Measurements from ENCODE around the gene ADARB1. TPM values are rescaled to one million over a fixed set of nuclear protein-coding genes. Genes with fewer than 3 reads are reported as not detected.

ADARB1 gene
- total and polyA plus RNA-seq, 2 experiments from 2014 or later = 4.8 to 14.8 TPM

DNA sequence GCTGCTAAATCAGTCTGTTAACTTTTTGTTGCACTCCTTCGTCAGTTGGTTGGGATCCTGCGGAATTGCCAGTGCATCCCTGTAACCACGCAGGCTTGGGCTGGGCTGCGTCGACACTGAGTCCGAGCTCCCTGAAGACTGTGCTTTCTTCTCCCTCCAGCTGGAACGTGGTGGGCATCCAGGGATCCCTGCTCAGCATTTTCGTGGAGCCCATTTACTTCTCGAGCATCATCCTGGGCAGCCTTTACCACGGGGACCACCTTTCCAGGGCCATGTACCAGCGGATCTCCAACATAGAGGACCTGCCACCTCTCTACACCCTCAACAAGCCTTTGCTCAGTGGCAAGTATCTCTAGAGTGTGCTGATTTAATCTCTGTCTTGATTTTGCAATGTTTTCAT is 130.0 kb downstream of the ADARB1 start:
- Mint-ChIP-seq H3K4me1 (peaks cover 7% of the 10 kb centered on the region; the same call in 2 of the 3 replicates), H3K4me3 (no peak overlapping the region), H3K27me3 (ENCODE audit: insufficient read depth, low read depth, poor library complexity) (peaks cover 4% of the 10 kb centered on the region), H3K36me3 (ENCODE audit: low read depth) (no peaks in the 10 kb centered on the region), H3K9me3 (no peaks in the 10 kb centered on the region), H3K27ac (no peak overlapping the region)
- Histone ChIP-seq H3K27ac (ENCODE audit: low read depth) (no peak overlapping the region), H2AFZ (no peak overlapping the region), H3K4me3 (no peak overlapping the region), H4K20me1 (replicated peaks; ENCODE audit: insufficient read depth) (no peaks in the 10 kb centered on the region), H3F3A (replicated peaks; ENCODE audit: low read depth) (no peaks in the 10 kb centered on the region), H3K9me2 (ENCODE audit: insufficient read depth) (no peaks in the 10 kb centered on the region), H3K4me2 (no peak overlapping the region), H3K36me3 (ENCODE audit: insufficient read depth) (no peaks in the 10 kb centered on the region), H3K4me1 (ENCODE audit: insufficient read depth) (no peaks in the 10 kb centered on the region), H3K27me3 (ENCODE audit: insufficient read depth) (no peaks in the 10 kb centered on the region), H3K79me2 (replicated peaks; ENCODE audit: insufficient read depth) (no peaks in the 10 kb centered on the region)
- ATAC-seq (no peak), DNase-seq (ENCODE audit: low spot score) (no peak)
- TF ChIP-seq POLR2AphosphoS5 (IDR thresholded peaks at IDR 0.05; ENCODE audit: low read depth) = no peak
- no peak for TF ChIP-seq NANOG (IDR thresholded peaks at IDR 0.05; ENCODE audit: borderline replicate concordance)
- no peak for TF ChIP-seq ZNF114 (CRISPR knock-in tag; IDR thresholded peaks at IDR 0.05)
- no peak for TF ChIP-seq EZH2phosphoT487 (IDR thresholded peaks at IDR 0.05; ENCODE audit: unreplicated experiment)
- no peak for TF ChIP-seq ZNF331 (CRISPR knock-in tag; IDR thresholded peaks at IDR 0.05; ENCODE audit: low read depth)
- no peak for TF ChIP-seq EZH2 (IDR thresholded peaks at IDR 0.05; ENCODE audit: low read depth, unreplicated experiment)
- TF ChIP-seq, protein P1, sequence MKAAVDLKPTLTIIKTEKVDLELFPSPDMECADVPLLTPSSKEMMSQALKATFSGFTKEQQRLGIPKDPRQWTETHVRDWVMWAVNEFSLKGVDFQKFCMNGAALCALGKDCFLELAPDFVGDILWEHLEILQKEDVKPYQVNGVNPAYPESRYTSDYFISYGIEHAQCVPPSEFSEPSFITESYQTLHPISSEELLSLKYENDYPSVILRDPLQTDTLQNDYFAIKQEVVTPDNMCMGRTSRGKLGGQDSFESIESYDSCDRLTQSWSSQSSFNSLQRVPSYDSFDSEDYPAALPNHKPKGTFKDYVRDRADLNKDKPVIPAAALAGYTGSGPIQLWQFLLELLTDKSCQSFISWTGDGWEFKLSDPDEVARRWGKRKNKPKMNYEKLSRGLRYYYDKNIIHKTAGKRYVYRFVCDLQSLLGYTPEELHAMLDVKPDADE (IDR thresholded peaks at IDR 0.05) = no peak
- TF ChIP-seq STAT1 (IDR thresholded peaks at IDR 0.05; ENCODE audit: unreplicated experiment) = no peak
- TF ChIP-seq, protein P2, sequence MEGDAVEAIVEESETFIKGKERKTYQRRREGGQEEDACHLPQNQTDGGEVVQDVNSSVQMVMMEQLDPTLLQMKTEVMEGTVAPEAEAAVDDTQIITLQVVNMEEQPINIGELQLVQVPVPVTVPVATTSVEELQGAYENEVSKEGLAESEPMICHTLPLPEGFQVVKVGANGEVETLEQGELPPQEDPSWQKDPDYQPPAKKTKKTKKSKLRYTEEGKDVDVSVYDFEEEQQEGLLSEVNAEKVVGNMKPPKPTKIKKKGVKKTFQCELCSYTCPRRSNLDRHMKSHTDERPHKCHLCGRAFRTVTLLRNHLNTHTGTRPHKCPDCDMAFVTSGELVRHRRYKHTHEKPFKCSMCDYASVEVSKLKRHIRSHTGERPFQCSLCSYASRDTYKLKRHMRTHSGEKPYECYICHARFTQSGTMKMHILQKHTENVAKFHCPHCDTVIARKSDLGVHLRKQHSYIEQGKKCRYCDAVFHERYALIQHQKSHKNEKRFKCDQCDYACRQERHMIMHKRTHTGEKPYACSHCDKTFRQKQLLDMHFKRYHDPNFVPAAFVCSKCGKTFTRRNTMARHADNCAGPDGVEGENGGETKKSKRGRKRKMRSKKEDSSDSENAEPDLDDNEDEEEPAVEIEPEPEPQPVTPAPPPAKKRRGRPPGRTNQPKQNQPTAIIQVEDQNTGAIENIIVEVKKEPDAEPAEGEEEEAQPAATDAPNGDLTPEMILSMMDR (conservative IDR thresholded peaks at IDR 0.05; ENCODE audit: low read depth in 2 of 2) = no peak
- TF ChIP-seq JUNB (IDR thresholded peaks at IDR 0.05; ENCODE audit: unreplicated experiment) = no peak
- TF ChIP-seq, protein P3, sequence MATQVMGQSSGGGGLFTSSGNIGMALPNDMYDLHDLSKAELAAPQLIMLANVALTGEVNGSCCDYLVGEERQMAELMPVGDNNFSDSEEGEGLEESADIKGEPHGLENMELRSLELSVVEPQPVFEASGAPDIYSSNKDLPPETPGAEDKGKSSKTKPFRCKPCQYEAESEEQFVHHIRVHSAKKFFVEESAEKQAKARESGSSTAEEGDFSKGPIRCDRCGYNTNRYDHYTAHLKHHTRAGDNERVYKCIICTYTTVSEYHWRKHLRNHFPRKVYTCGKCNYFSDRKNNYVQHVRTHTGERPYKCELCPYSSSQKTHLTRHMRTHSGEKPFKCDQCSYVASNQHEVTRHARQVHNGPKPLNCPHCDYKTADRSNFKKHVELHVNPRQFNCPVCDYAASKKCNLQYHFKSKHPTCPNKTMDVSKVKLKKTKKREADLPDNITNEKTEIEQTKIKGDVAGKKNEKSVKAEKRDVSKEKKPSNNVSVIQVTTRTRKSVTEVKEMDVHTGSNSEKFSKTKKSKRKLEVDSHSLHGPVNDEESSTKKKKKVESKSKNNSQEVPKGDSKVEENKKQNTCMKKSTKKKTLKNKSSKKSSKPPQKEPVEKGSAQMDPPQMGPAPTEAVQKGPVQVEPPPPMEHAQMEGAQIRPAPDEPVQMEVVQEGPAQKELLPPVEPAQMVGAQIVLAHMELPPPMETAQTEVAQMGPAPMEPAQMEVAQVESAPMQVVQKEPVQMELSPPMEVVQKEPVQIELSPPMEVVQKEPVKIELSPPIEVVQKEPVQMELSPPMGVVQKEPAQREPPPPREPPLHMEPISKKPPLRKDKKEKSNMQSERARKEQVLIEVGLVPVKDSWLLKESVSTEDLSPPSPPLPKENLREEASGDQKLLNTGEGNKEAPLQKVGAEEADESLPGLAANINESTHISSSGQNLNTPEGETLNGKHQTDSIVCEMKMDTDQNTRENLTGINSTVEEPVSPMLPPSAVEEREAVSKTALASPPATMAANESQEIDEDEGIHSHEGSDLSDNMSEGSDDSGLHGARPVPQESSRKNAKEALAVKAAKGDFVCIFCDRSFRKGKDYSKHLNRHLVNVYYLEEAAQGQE (IDR thresholded peaks at IDR 0.05; ENCODE audit: unreplicated experiment) = no peak
- TF ChIP-seq CREB1 (CRISPR knock-in tag; IDR thresholded peaks at IDR 0.05; ENCODE audit: low read depth) = no peak
- TF ChIP-seq, protein P4, sequence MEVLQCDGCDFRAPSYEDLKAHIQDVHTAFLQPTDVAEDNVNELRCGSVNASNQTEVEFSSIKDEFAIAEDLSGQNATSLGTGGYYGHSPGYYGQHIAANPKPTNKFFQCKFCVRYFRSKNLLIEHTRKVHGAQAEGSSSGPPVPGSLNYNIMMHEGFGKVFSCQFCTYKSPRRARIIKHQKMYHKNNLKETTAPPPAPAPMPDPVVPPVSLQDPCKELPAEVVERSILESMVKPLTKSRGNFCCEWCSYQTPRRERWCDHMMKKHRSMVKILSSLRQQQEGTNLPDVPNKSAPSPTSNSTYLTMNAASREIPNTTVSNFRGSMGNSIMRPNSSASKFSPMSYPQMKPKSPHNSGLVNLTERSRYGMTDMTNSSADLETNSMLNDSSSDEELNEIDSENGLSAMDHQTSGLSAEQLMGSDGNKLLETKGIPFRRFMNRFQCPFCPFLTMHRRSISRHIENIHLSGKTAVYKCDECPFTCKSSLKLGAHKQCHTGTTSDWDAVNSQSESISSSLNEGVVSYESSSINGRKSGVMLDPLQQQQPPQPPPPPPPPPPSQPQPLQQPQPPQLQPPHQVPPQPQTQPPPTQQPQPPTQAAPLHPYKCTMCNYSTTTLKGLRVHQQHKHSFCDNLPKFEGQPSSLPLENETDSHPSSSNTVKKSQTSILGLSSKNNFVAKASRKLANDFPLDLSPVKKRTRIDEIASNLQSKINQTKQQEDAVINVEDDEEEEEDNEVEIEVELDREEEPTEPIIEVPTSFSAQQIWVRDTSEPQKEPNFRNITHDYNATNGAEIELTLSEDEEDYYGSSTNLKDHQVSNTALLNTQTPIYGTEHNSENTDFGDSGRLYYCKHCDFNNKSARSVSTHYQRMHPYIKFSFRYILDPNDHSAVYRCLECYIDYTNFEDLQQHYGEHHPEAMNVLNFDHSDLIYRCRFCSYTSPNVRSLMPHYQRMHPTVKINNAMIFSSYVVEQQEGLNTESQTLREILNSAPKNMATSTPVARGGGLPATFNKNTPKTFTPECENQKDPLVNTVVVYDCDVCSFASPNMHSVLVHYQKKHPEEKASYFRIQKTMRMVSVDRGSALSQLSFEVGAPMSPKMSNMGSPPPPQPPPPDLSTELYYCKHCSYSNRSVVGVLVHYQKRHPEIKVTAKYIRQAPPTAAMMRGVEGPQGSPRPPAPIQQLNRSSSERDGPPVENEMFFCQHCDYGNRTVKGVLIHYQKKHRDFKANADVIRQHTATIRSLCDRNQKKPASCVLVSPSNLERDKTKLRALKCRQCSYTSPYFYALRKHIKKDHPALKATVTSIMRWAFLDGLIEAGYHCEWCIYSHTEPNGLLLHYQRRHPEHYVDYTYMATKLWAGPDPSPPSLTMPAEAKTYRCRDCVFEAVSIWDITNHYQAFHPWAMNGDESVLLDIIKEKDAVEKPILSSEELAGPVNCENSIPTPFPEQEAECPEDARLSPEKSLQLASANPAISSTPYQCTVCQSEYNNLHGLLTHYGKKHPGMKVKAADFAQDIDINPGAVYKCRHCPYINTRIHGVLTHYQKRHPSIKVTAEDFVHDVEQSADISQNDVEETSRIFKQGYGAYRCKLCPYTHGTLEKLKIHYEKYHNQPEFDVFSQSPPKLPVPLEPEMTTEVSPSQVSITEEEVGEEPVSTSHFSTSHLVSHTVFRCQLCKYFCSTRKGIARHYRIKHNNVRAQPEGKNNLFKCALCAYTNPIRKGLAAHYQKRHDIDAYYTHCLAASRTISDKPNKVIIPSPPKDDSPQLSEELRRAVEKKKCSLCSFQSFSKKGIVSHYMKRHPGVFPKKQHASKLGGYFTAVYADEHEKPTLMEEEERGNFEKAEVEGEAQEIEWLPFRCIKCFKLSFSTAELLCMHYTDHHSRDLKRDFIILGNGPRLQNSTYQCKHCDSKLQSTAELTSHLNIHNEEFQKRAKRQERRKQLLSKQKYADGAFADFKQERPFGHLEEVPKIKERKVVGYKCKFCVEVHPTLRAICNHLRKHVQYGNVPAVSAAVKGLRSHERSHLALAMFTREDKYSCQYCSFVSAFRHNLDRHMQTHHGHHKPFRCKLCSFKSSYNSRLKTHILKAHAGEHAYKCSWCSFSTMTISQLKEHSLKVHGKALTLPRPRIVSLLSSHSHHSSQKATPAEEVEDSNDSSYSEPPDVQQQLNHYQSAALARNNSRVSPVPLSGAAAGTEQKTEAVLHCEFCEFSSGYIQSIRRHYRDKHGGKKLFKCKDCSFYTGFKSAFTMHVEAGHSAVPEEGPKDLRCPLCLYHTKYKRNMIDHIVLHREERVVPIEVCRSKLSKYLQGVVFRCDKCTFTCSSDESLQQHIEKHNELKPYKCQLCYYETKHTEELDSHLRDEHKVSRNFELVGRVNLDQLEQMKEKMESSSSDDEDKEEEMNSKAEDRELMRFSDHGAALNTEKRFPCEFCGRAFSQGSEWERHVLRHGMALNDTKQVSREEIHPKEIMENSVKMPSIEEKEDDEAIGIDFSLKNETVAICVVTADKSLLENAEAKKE (CRISPR knock-in tag; IDR thresholded peaks at IDR 0.05) = no peak
